Mucosa of descending colon (tissue), 3 donors: ENCODE measurements around the gene TBC1D9. TPM values are rescaled to one million over a fixed set of nuclear protein-coding genes. Genes with fewer than 3 reads are reported as not detected.
A peak's percentile ranks its signal among the peaks of the same experiment; 100 is the strongest.

Experiments
- ATAC-seq: fragments of 200-7000 bp; cut with Tn5 transposase; one replicate; pipeline ENCODE4 v1.9.1; 2020; ENCODE audit warnings: mild to moderate bottlenecking, moderate library complexity
- DNase-seq, 3 donors: peaks; one replicate each; pipeline ENCODE4 v3.0.0-alpha.2; 2020
- H3K36me3 ChIP-seq: fragments of 200-600 bp; one replicate; pipeline ENCODE4 v1.8.0; 2021; ENCODE audit warnings: low read depth, mild to moderate bottlenecking
- H3K4me1 ChIP-seq: fragments of 200-600 bp; one replicate; pipeline ENCODE4 v1.8.0; 2021; ENCODE audit warnings: low read depth, mild to moderate bottlenecking
- H3K4me3 ChIP-seq: fragments of 200-600 bp; one replicate; pipeline ENCODE4 v1.8.0; 2021; ENCODE audit warnings: mild to moderate bottlenecking
- H3K9me3 ChIP-seq: fragments of 200-600 bp; one replicate; pipeline ENCODE4 v1.8.0; 2021; ENCODE audit warnings: mild to moderate bottlenecking
- CTCF ChIP-seq: fragments of 200-600 bp; IDR thresholded peaks from one replicate; pipeline ENCODE4 v1.8.0; 2022; ENCODE audit warnings: antibody characterized with exemption, mild to moderate bottlenecking
- intact Hi-C, 2 donors: fragments of 100-400 bp; cut with DNase I in 1 of 2; cut with micrococcal nuclease in 1 of 2; formaldehyde crosslinking; loops; one replicate each; pipeline versions ENCODE4 v1.11.0 to v1.11.1; 2022; cut with DNase I, micrococcal nuclease
- total RNA-seq, 3 donors: library from RNA; stranded (reverse); fragmentation: NEBNext Ultra II Directional in 2 of 3; extraction: Animal tissue kit (Norgen Biotek cat#: 25700) in 2 of 3; gene quantifications; one replicate each; pipeline versions ENCODE4 v1.2.1 to v1.2.4, GENCODE V29; 2021 to 2023
- donor health status: DM: no; HTN: no; CAD: no; lungs with moderate emphysema.
- donor health status: DM: no; HTN: no; CAD: no.
- donor health status: DM: no; HTN: yes; CAD: no.

The TBC1D9 gene
- total RNA-seq, 3 donors from 2014 or later: 9.1 to 20.2 (median 11.6) TPM

- ATAC-seq (no peak), DNase-seq (no peak)
- Histone ChIP-seq H3K4me3 (no peak overlapping the region), H3K36me3 (no peaks in the 10 kb centered on the region), H3K4me1 (peaks cover 20% of the 10 kb centered on the region), H3K9me3 (no peaks in the 10 kb centered on the region)
- intact Hi-C loops: no loop called here
- no peak for TF ChIP-seq CTCF
Observed at GRCh38 chr4:140729344-140730049, 26.7 kb downstream of the TBC1D9 start.

GRCh38 chr4:140726776-140727500 lies 29.2 kb downstream of the TBC1D9 start:
- Histone ChIP-seq H3K9me3 (no peaks in the 10 kb centered on the region), H3K4me3 (no peak overlapping the region), H3K4me1 (peaks cover 20% of the 10 kb centered on the region), H3K36me3 (no peaks in the 10 kb centered on the region)
- DNase-seq (peak in 1 of 3 donors; percentile 47), ATAC-seq (peak; percentile 91)
- intact Hi-C loops: no loop called here
- no peak for TF ChIP-seq CTCF

- peaks cover 20% of the 10 kb centered on the region for H3K4me1 ChIP-seq
- DNase-seq: no peak
- no peaks in the 10 kb centered on the region for H3K9me3 ChIP-seq
- H3K4me3 ChIP-seq: no peak overlapping the region
- H3K36me3 ChIP-seq: no peaks in the 10 kb centered on the region
- ATAC-seq: no peak
- TF ChIP-seq CTCF: no peak
- intact Hi-C loops: no loop called here
Observed at GRCh38 chr4:140725556-140725955, 30.6 kb downstream of the TBC1D9 start.

- H3K36me3 ChIP-seq: no peaks in the 10 kb centered on the region
- no peak for TF ChIP-seq CTCF
- intact Hi-C loops: no loop called here
- no peak overlapping the region for H3K4me3 ChIP-seq
- H3K4me1 ChIP-seq: peaks cover 20% of the 10 kb centered on the region
- no peak for ATAC-seq
- no peak for DNase-seq
- H3K9me3 ChIP-seq: no peaks in the 10 kb centered on the region
Observed at GRCh38 chr4:140724760-140725159, 31.4 kb downstream of the TBC1D9 start.

GRCh38 chr4:140720387-140721304 lies 35.5 kb downstream of the TBC1D9 start:
- DNase-seq: no peak
- no peaks in the 10 kb centered on the region for H3K9me3 ChIP-seq
- intact Hi-C loops: no loop called here
- ATAC-seq: peak; percentile 53
- no peak overlapping the region for H3K4me3 ChIP-seq
- H3K36me3 ChIP-seq: no peaks in the 10 kb centered on the region
- no peak for TF ChIP-seq CTCF
- no peaks in the 10 kb centered on the region for H3K4me1 ChIP-seq
